ENCODE measurements around the gene RPRD2.

RPRD2 gene

GRCh38 chr1:150507912-150508864 is 144.2 kb downstream of the RPRD2 start, which contains the start of gene ECM1:
Gene ECM1 (plus strand): TSS chr1:150508109. CDS start chr1:150508210, 101 bp downstream.
- no peak for TF ChIP-seq CTCF (IDR thresholded peaks at IDR 0.05; ENCODE audit: control extremely low read depth, extremely low read depth, low read depth, missing control alignments)
- DNase-seq (ENCODE audit: extremely low spot score) = no peak
- POLR2A ChIA-PET = interaction anchor here (0.6 kb wide), 1 partner anchor 410 kb away, joined by 3 read pairs; no protein-coding TSS in a partner anchor
- CTCF ChIA-PET = interaction anchor here (1.0 to 1.4 kb wide), 4 partner anchors 8 to 52 kb away, joined by 3 to 5 read pairs (median 3); no protein-coding TSS in a partner anchor

GRCh38 chr1:150508982-150509381 is 145.0 kb downstream of the RPRD2 start:
- TF ChIP-seq CTCF (IDR thresholded peaks at IDR 0.05; ENCODE audit: control extremely low read depth, extremely low read depth, low read depth, missing control alignments) = no peak
- no peak for DNase-seq (ENCODE audit: extremely low spot score)
- ChIA-PET CTCF (interaction anchor here (1.0 to 1.2 kb wide), 2 partner anchors 12 to 51 kb away, joined by 3 to 5 read pairs; no protein-coding TSS in a partner anchor), POLR2A (no interaction called here)

GRCh38 chr1:150511551-150511950 is 147.6 kb downstream of the RPRD2 start:
- no peak for DNase-seq (ENCODE audit: extremely low spot score)
- ChIA-PET POLR2A (no interaction called here), CTCF (interaction anchor here (1.3 to 2.4 kb wide), 2 partner anchors 19 to 21 kb away, joined by 4 to 13 read pairs; no protein-coding TSS in a partner anchor)
- TF ChIP-seq CTCF (IDR thresholded peaks at IDR 0.05; ENCODE audit: control extremely low read depth, extremely low read depth, low read depth, missing control alignments) = no peak

- ChIA-PET POLR2A (no interaction called here), CTCF (interaction anchor here (1.3 to 2.4 kb wide), 3 partner anchors 16 to 20 kb away, joined by 4 to 13 read pairs (median 4); no protein-coding TSS in a partner anchor)
- no peak for TF ChIP-seq CTCF (IDR thresholded peaks at IDR 0.05; ENCODE audit: control extremely low read depth, extremely low read depth, low read depth, missing control alignments)
- DNase-seq (ENCODE audit: extremely low spot score) = no peak
Observed at GRCh38 chr1:150511985-150512660, 148.2 kb downstream of the RPRD2 start.

- ChIA-PET POLR2A (no interaction called here), CTCF (interaction anchor here (1.3 to 1.6 kb wide), 3 partner anchors 17 to 48 kb away, joined by 4 to 5 read pairs (median 4); no protein-coding TSS in a partner anchor)
- no peak for DNase-seq (ENCODE audit: extremely low spot score)
- TF ChIP-seq CTCF (IDR thresholded peaks at IDR 0.05; ENCODE audit: control extremely low read depth, extremely low read depth, low read depth, missing control alignments) = no peak
Observed at GRCh38 chr1:150512846-150513245, 148.9 kb downstream of the RPRD2 start.

GRCh38 chr1:150513351-150513791 is 149.4 kb downstream of the RPRD2 start:
- POLR2A ChIA-PET = no interaction called here
- DNase-seq (ENCODE audit: extremely low spot score) = no peak

More at GRCh38 chr1:150513351-150513791, 149.4 kb downstream of the RPRD2 start:
- no peak for TF ChIP-seq CTCF (IDR thresholded peaks at IDR 0.05; ENCODE audit: control extremely low read depth, extremely low read depth, low read depth, missing control alignments)
- CTCF ChIA-PET = interaction anchor here (0.9 to 1.6 kb wide), 3 partner anchors 12 to 47 kb away, joined by 3 to 5 read pairs (median 4); no protein-coding TSS in a partner anchor

Data from GM10248 (cell line).